Ovary (tissue), 9 donors: ENCODE measurements around the gene ACSS1. TPM values are rescaled to one million over a fixed set of nuclear protein-coding genes. Genes with fewer than 3 reads are reported as not detected.

ENCODE experiments used
- DNase-seq, 5 donors: peaks; one replicate each; pipeline ENCODE4 v3.0.0-alpha.2; 2019 to 2020
- H3K27ac ChIP-seq, 2 donors: fragments of 200-600 bp; one replicate each; pipeline versions ENCODE4 v1.5.1 to v1.8.0; 2019 to 2022
- H3K27me3 ChIP-seq: fragments of 200-600 bp; one replicate; pipeline ENCODE4 v1.8.0; 2022
- H3K36me3 ChIP-seq: fragments of 200-600 bp; sonication (generic); one replicate; pipeline ENCODE4 v1.5.1; 2019
- H3K4me1 ChIP-seq: one replicate; pipeline ENCODE4 v1.8.1; 2013; ENCODE audit warnings: mild to moderate bottlenecking, moderate library complexity; ENCODE audit not compliant: insufficient read depth
- H3K4me3 ChIP-seq: fragments of 200-600 bp; sonication (generic); one replicate; pipeline ENCODE4 v1.5.1; 2017
- H3K9me3 ChIP-seq, 2 donors: fragments of 200-600 bp in 1 of 2; sonication (generic) in 1 of 2; one replicate each; pipeline versions ENCODE4 v1.5.1 to v1.8.1; 2013 to 2019; ENCODE audit warnings: mild to moderate bottlenecking in 1 of 2, moderate library complexity in 1 of 2
- CTCF ChIP-seq, 3 donors: fragments of 450-650 bp in 2 of 3; fragments of 200-600 bp in 1 of 3; IDR thresholded peaks; one replicate each; pipeline versions ENCODE4 v1.5.1 to v1.8.0; 2016 to 2022; ENCODE audit warnings: antibody characterized with exemption in 3 of 3, mild to moderate bottlenecking in 1 of 3
- EP300 ChIP-seq: sonication (generic); formaldehyde crosslinking; IDR thresholded peaks from one replicate; pipeline ENCODE4 v1.6.1; 2017; ENCODE audit warnings: antibody characterized with exemption
- POLR2A ChIP-seq: fragments of 450-650 bp; IDR thresholded peaks from one replicate; pipeline ENCODE4 v1.6.1; 2017; ENCODE audit warnings: antibody characterized with exemption, mild to moderate bottlenecking, moderate library complexity
- WGBS, 3 donors: extraction: QIAGEN DNeasy Blood & Tissue Kit in 1 of 3; methylation state at CpG; one replicate each; pipeline versions ENCODE4 v1.1.5 to v1.1.7; 2013 to 2017; 5-methylcytosine and 5-hydroxymethylcytosine counted together
- intact Hi-C, 4 donors: fragments of 100-400 bp; cut with DNase I; formaldehyde crosslinking; loops; one replicate each; pipeline versions ENCODE4 v1.11.0 to v1.15.1; 2022 to 2023
- polyA plus RNA-seq, 2 donors: library from polyadenylated mRNA; stranded (reverse); fragments of 200-250 nt in 1 of 2; fragments of 350-450 nt in 1 of 2; fragmentation: Illumina TruSeq in 1 of 2; extraction: RNeasy Lipid Tissue Mini Kit (QIAGEN cat#74804) in 1 of 2; gene quantifications; one replicate each; pipeline ENCODE4 v1.2.3, GENCODE V29; 2013 to 2014
- total RNA-seq, 7 donors: library from RNA; depleted of rRNA in 2 of 7; stranded (reverse); fragments of >200 nt in 2 of 7; fragmentation: NEBNext Ultra II Directional in 3 of 7; extraction: Animal tissue kit (Norgen Biotek cat#: 25700) in 3 of 7; gene quantifications; one replicate each; pipeline versions ENCODE4 v1.1.0 to v1.2.4, GENCODE V29; 2016 to 2023
- donor health status: DM: no; HTN: no; CAD: no; lungs with moderate emphysema.
- donor health status: DM: no; HTN: no; CAD: no.
- donor health status: Bipolar disorder and iron deficiency.
- donor health status: DM: yes; HTN: yes; CAD: no.
- donor health status: DM: no; HTN: no; CAD: no.
- donor health status: DM: yes; HTN: yes; CAD: no.

Gene ACSS1
- total and polyA plus RNA-seq, 9 donors = 13.1 to 37.0 (median 29.0) TPM

DNA sequence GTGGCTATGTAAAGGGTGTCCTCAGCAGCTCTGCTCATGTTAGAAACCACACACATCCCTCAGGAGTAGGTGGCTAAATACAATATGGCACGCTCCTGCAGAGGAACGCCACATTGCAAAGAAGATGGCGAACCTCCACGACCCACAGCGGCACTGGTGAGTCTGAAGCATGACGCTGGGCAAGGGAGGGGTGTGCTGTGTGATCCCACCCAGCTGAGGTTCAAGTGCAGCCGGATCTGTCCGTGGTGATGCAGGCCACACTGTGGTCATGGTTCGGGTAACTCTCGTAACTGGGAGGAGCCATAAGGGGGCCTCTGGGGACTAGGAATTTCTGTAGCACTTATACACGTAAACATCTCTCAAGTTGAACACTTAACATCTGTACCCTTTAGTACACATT, 42.0 kb downstream of the ACSS1 start:
- DNase-seq = peak in 1 of 5 donors; percentile 11
- no peak overlapping the region for H3K27ac ChIP-seq
- H3K9me3 ChIP-seq = no peaks in the 10 kb centered on the region
- 86 to 89% (median 87%) methylated on average over 11 of the region's 11 CpGs for WGBS, 3 donors
- no peaks in the 10 kb centered on the region for H3K4me1 ChIP-seq
- intact Hi-C loops = no loop called here
- no peak for TF ChIP-seq EP300
- no peak for TF ChIP-seq CTCF (IDR thresholded peaks at IDR 0.05)
- no peak for TF ChIP-seq POLR2A
- no peaks in the 10 kb centered on the region for H3K27me3 ChIP-seq
- H3K4me3 ChIP-seq = no peak overlapping the region
- no peaks in the 10 kb centered on the region for H3K36me3 ChIP-seq

DNA sequence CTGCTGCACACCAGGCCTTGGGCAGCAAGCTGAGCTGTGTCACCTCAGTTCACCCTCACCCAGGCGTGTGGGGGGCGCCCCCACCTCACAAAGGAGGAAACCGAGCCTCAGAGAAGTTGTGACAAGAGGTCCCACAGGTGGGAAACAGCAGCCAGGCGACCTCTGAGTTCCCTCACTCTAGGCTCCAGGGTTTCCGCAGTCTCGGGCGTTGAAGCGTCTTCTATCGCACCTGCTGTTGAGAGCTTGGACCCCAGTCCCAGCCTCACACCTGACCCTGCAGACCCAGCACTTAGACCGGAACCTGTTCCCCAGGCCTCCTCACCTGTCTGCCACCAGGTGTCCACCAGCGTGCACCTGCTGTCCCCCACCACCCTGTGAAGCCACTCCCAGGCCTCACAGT, 43.1 kb downstream of the ACSS1 start:
- Histone ChIP-seq H3K4me3 (no peak overlapping the region), H3K4me1 (no peaks in the 10 kb centered on the region), H3K9me3 (no peaks in the 10 kb centered on the region), H3K27ac (no peak overlapping the region), H3K36me3 (no peaks in the 10 kb centered on the region), H3K27me3 (no peaks in the 10 kb centered on the region)
- intact Hi-C loops = no loop called here
- peak in 2 of 5 donors; percentile 5 to 8 for DNase-seq
- TF ChIP-seq POLR2A (no peak), CTCF (IDR thresholded peaks at IDR 0.05) (no peak), EP300 (no peak)
- WGBS, 3 donors = 90 to 93% (median 91%) methylated on average over 11 of the region's 11 CpGs

DNA sequence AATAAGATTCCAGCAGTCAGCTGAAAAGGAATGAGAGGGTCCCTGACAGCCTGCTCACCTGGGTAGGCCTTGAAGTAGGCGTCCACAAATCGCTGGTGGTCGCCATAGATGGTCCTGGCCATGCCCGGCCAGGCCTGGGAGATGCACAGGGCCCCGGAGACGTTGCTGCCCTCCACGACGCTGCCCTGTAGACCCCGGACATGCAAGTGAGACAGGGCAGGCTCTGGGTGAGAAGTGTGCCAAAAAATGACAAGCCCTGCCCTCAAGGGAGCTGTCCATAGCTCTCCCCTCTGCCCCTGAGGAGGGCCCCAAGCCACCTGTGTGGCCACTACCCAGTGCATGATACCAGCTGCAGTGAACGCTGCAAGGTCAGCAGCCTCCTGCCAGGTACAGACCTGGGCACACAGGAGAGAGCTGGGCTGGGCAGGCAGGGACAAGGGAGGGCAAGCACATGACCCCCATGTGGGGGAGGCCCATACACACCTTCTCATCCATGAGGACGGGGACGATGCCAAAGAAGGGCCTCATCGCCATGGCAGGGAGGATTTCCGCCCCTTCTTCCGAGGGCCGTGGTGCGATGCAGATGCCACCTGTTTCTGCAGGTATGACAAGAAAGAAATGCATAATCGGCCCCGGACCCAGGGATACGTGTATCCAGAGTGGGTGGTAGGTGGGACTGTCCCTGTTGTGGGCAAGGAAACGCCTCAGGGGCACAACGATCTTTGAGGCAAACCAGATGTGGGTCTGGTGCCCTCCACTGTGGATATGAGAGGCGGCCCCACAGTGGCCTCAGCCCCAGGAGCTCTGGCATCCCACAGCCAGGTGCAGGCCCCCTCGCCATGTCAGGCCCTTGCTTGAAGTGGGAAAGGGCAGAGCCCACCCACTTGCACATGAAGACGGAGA, 44.2 kb downstream of the ACSS1 start:
- no peaks in the 10 kb centered on the region for H3K27me3 ChIP-seq
- DNase-seq = peak in 1 of 5 donors; percentile 12
- no peaks in the 10 kb centered on the region for H3K36me3 ChIP-seq
- no peak overlapping the region for H3K27ac ChIP-seq
- intact Hi-C loops = no loop called here
- 89 to 92% (median 91%) methylated on average over 24 to 25 of the region's 25 CpGs for WGBS, 3 donors
- TF ChIP-seq CTCF (IDR thresholded peaks at IDR 0.05) (no peak), EP300 (no peak), POLR2A (no peak)
- H3K4me3 ChIP-seq = no peak overlapping the region
- no peaks in the 10 kb centered on the region for H3K9me3 ChIP-seq
- H3K4me1 ChIP-seq = no peaks in the 10 kb centered on the region

DNA sequence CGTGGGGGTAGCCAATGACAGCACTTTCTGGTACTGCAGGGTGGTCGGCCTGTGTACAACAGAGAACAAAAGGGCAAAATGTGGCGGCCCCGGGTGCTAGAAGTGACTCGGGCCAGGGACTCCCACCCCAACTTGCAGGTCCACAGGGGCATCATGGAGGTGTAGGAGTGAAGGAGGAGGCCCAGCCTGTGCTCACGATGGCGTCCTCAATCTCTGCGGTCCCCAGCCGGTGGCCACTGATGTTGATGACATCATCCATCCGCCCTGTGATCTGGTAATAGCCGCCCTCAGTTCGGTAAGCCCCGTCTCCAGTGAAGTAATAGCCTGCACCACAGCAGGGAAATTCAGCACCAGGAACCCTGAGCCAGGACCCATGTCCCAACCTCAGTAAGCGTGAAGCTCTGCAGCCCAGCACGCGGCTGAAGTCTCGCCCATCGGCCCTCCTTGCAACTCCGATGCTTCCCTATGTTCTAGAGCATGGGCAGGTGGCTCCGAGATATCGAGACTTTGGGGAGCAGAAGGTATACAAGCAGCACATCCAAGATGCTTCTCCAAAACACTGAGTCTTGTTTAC, 45.2 kb downstream of the ACSS1 start:
- H3K27me3 ChIP-seq = no peaks in the 10 kb centered on the region
- DNase-seq = peak in 1 of 5 donors; percentile 11
- no peaks in the 10 kb centered on the region for H3K4me1 ChIP-seq
- H3K36me3 ChIP-seq = no peaks in the 10 kb centered on the region
- H3K9me3 ChIP-seq = no peaks in the 10 kb centered on the region
- intact Hi-C loops = no loop called here
- no peak overlapping the region for H3K4me3 ChIP-seq
- no peak for TF ChIP-seq POLR2A
- no peak for TF ChIP-seq EP300
- TF ChIP-seq CTCF (IDR thresholded peaks at IDR 0.05) = no peak
- 91 to 92% (median 91%) methylated on average over 21 of the region's 21 CpGs for WGBS, 3 donors
- no peak overlapping the region for H3K27ac ChIP-seq
